HEK293T (cell line): Measurements from ENCODE around the gene SELENOS.

Source experiments
- ARNT ChIP-seq: fragments of 450-650 bp; IDR thresholded peaks from 2 replicates; pipeline ENCODE4 v1.6.1; 2017; ENCODE audit warnings: mild to moderate bottlenecking
- CTBP1 ChIP-seq: fragments of 450-650 bp; IDR thresholded peaks from 2 replicates; pipeline ENCODE4 v1.6.1; 2016; ENCODE audit warnings: borderline replicate concordance
- ELF4 ChIP-seq: fragments of 450-650 bp; IDR thresholded peaks from 2 replicates; pipeline ENCODE4 v1.6.1; 2017; ENCODE audit warnings: antibody characterized with exemption
- FOXA1 ChIP-seq: fragments of 450-650 bp; IDR thresholded peaks from 2 replicates; pipeline ENCODE4 v1.6.1; 2016; ENCODE audit warnings: mild to moderate bottlenecking
- FOXM1 ChIP-seq: fragments of 450-650 bp; IDR thresholded peaks from 2 replicates; pipeline ENCODE4 v1.6.1; 2017; ENCODE audit warnings: mild to moderate bottlenecking, borderline replicate concordance
- HDGF ChIP-seq: fragments of 450-650 bp; IDR thresholded peaks from 2 replicates; pipeline ENCODE4 v1.6.1; 2017; ENCODE audit warnings: antibody characterized with exemption, borderline replicate concordance
- LEF1 ChIP-seq: fragments of 450-650 bp; IDR thresholded peaks from 2 replicates; pipeline ENCODE4 v1.6.1; 2017; ENCODE audit warnings: mild to moderate bottlenecking, borderline replicate concordance
- NFRKB ChIP-seq: fragments of 450-650 bp; IDR thresholded peaks from 2 replicates; pipeline ENCODE4 v1.6.1; 2016; ENCODE audit warnings: mild to moderate bottlenecking, moderate library complexity
- SP1 ChIP-seq: fragments of 450-650 bp; IDR thresholded peaks from 2 replicates; pipeline ENCODE4 v1.6.1; 2017
- SUZ12 ChIP-seq: fragments of 450-650 bp; IDR thresholded peaks from 2 replicates; pipeline ENCODE4 v1.6.1; 2016; ENCODE audit warnings: mild to moderate bottlenecking
- TARDBP ChIP-seq: fragments of 450-650 bp; IDR thresholded peaks from 2 replicates; pipeline ENCODE4 v1.6.1; 2016
- ZNF384 ChIP-seq: fragments of 450-650 bp; IDR thresholded peaks from 2 replicates; pipeline ENCODE4 v1.6.1; 2016

DNA sequence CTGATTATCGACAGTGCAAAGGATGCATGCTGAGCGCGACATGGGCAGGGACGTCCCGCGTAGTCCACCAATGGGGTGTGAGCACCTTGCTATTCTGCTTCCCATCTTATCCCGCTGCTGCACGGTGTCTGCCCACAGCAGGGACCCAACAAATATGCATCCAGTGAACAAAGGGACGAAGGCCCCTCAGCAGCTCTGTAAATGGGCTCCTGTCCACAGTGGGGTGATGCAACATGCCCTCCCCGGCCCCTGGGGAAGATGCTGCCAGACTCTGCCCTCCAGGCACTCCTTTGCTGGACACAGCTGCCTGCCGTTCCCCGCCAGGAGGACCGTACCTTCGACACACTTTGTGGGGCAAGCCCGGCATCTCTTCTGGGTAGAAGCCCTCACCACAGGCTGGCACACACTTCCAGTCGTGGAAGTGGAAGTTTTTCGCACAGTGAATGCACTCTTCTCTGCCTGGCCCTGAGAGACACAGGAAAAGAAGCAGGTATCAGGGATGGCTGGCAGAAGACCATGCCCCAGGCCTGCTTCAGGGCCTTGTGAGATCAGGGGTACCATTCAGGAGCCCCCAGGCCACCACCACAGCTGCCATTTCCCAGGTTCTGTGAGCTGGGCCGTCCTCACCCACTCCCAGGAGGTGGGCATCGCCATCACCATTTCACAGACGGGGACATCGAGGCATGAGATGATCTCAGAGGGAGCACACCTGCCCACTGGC lies 35.9 kb upstream of the SELENOS start:
- no peak for TF ChIP-seq SP1
- TF ChIP-seq LEF1, result no peak
- TF ChIP-seq FOXA1, result no peak
- no peak for TF ChIP-seq TARDBP
- TF ChIP-seq ARNT, result no peak
- no peak for TF ChIP-seq FOXM1
- no peak for TF ChIP-seq NFRKB
- no peak for TF ChIP-seq ZNF384
- TF ChIP-seq HDGF, result no peak
- no peak for TF ChIP-seq SUZ12
- TF ChIP-seq CTBP1, result no peak
- no peak for TF ChIP-seq ELF4
